Endometrial microvascular endothelial cells (primary cell): Measurements from ENCODE around the gene PKDCC. TPM values are rescaled to one million over a fixed set of nuclear protein-coding genes. Genes with fewer than 3 reads are reported as not detected.

Source experiments
- total RNA-seq: library from RNA; depleted of rRNA; stranded (reverse); fragments of >200 nt; gene quantifications from one replicate; pipeline ENCODE4 v1.2.3, GENCODE V29; 2015; ENCODE audit errors: inconsistent ontology term

The PKDCC gene
- total RNA-seq, 1 donor from 2014 or later: 2.4 TPM

Other genes starting within 250 kb of the PKDCC start
- gene EML4, start 121.3 kb downstream of the PKDCC start, total RNA-seq: 19.5 TPM